Endometrial microvascular endothelial cells (primary cell): Measurements from ENCODE around the gene DNAJC11. TPM values are rescaled to one million over a fixed set of nuclear protein-coding genes. Genes with fewer than 3 reads are reported as not detected.
"Not testable (repeated sequence)": the region's sequence is repeated elsewhere in the genome, so short reads cannot be mapped to it uniquely, and the experiment has no call there.

Source experiments
- in situ Hi-C: cut with HindIII; loops from 2 replicates; pipeline ENCODE4 v1.10.0; 2017; ENCODE audit warnings: low sequenced_read_pairs, low pct_unique_long_range_greater_than_20kb; ENCODE audit errors: inconsistent ontology term
- total RNA-seq: library from RNA; depleted of rRNA; stranded (reverse); fragments of >200 nt; gene quantifications from one replicate; pipeline ENCODE4 v1.2.3, GENCODE V29; 2015; ENCODE audit errors: inconsistent ontology term

The DNAJC11 gene
- total RNA-seq, 1 donor from 2014 or later = 38.1 TPM

GRCh38 chr1:6660415-6661049 lies 41.1 kb downstream of the DNAJC11 start:
- in situ Hi-C loops = no loop called here

GRCh38 chr1:6658359-6659060 lies 43.1 kb downstream of the DNAJC11 start:
- in situ Hi-C loops = no loop called here

- in situ Hi-C loops = no loop called here
Measured at GRCh38 chr1:6657138-6657537, 44.5 kb downstream of the DNAJC11 start.

GRCh38 chr1:6653436-6654290 lies 48.0 kb downstream of the DNAJC11 start:
- in situ Hi-C loops = no loop called here

- in situ Hi-C loops = no loop called here
Measured at GRCh38 chr1:6652986-6653385, 48.6 kb downstream of the DNAJC11 start.

- in situ Hi-C loops = no loop called here
Measured at GRCh38 chr1:6651909-6652308, 49.7 kb downstream of the DNAJC11 start.

GRCh38 chr1:6648556-6648955 lies 53.1 kb downstream of the DNAJC11 start:
- in situ Hi-C loops = no loop called here

- in situ Hi-C loops = no loop called here
Measured at GRCh38 chr1:6646499-6647148, 55.0 kb downstream of the DNAJC11 start.

- in situ Hi-C loops = no loop called here
Measured at GRCh38 chr1:6645018-6645417, 56.6 kb downstream of the DNAJC11 start.

GRCh38 chr1:6640867-6641266 lies 60.7 kb downstream of the DNAJC11 start:
- in situ Hi-C loops = not testable (repeated sequence)

GRCh38 chr1:6638226-6638625 lies 63.4 kb downstream of the DNAJC11 start:
- in situ Hi-C loops = no loop called here

GRCh38 chr1:6637770-6638169 lies 63.8 kb downstream of the DNAJC11 start:
- in situ Hi-C loops = no loop called here

GRCh38 chr1:6636778-6637177 lies 64.8 kb downstream of the DNAJC11 start:
- in situ Hi-C loops = not testable (repeated sequence)

GRCh38 chr1:6635910-6636760 lies 65.5 kb downstream of the DNAJC11 start:
- in situ Hi-C loops = no loop called here

GRCh38 chr1:6635161-6635909 lies 66.3 kb downstream of the DNAJC11 start:
- in situ Hi-C loops = no loop called here

GRCh38 chr1:6634371-6635052 lies 67.1 kb downstream of the DNAJC11 start:
- in situ Hi-C loops = no loop called here
